ENCODE results near the gene LONP1.

Gene LONP1

DNA sequence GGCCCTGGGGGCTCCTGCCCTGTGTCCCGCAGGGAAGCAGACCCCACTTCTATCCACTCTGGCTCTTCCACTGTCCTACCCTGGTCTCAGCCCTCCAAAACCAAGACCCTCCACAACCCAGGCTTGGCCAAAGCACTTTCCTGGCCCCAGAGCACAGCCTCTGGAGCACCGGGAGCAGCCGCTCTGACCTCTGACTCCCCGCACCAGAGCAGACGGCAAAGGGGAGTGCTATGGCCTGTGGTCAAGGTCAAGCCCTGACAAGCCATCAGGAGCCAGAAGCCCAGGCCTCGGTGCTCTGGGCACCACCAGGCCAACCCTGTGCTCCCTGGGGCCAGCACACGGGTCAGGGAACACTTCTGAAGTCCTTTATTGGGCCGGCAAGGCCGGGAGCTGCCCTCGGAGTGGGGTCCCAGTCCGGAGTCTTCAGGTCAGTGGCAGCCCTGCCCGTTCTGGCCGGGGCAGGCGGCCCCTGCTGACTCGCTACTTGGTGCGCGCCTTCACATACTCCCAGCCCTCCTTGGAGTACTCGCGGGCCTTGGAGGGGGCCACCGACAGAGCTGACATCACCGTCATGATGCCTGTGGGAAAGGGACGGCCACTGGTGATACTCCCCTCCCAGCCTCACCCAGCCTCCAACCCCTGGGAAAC lies 41.8 kb downstream of the LONP1 start:
- DNase-seq (ENCODE audit: low spot score) = no peak

GRCh38 chr19:5677580-5677979 lies 42.4 kb downstream of the LONP1 start:
- no peak for DNase-seq (ENCODE audit: low spot score)

- no peak for DNase-seq (ENCODE audit: low spot score)
Observed at GRCh38 chr19:5677136-5677535, 42.8 kb downstream of the LONP1 start.

DNA sequence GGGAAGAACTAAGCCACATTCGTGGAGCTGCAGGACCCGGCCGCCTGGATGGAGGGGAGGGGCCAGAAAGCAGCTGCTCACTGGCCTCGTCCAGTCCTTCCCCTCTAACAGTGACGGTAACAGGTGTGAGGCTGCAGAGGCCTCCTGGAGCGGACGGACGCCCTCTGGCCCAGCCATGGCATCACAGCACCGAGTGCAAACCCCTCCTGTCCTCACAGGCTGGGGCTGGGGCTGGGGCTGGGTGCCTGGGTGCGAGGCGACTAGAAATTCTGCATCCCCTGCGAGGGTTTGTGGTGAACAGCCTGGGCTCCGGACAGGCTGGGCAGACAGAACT lies 43.2 kb downstream of the LONP1 start:
- DNase-seq (ENCODE audit: low spot score) = no peak

DNA sequence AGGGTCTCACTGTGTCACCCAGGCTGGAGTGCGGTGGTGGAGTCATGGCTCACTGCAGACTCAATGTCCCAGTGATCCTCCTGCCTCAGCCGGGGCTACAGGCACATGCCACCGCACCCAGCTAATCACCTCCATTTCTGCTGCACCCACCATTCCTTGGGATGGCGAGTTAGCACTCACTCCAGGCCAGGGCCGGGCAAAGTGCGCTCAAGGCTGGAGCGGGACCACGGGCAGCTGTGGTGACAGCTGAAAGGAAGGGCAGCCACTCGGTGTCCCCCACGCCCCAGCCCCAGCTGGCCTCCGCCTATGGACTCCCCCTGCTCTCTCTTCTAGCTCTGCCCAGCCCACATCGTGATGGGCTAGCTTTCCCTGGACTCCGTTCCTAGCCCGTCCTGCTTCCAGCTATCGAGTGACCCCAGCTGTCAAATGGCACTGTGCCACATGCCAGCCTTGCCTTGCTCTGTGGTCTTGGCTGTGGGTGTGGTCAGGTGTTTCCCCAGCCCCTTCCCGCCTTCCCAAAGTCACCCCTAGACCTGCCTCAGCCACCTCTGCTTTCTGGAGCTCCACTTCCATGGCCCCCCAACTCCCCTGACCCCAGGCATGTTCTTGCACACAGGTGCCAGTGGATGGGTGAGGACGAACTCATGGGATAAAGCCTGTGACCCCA lies 43.7 kb downstream of the LONP1 start:
- DNase-seq (ENCODE audit: low spot score) = no peak

- DNase-seq (ENCODE audit: low spot score) = no peak
Observed at GRCh38 chr19:5674714-5675113, 45.2 kb downstream of the LONP1 start.

- DNase-seq (ENCODE audit: low spot score) = no peak
Observed at GRCh38 chr19:5673752-5674151, 46.2 kb downstream of the LONP1 start.

DNA sequence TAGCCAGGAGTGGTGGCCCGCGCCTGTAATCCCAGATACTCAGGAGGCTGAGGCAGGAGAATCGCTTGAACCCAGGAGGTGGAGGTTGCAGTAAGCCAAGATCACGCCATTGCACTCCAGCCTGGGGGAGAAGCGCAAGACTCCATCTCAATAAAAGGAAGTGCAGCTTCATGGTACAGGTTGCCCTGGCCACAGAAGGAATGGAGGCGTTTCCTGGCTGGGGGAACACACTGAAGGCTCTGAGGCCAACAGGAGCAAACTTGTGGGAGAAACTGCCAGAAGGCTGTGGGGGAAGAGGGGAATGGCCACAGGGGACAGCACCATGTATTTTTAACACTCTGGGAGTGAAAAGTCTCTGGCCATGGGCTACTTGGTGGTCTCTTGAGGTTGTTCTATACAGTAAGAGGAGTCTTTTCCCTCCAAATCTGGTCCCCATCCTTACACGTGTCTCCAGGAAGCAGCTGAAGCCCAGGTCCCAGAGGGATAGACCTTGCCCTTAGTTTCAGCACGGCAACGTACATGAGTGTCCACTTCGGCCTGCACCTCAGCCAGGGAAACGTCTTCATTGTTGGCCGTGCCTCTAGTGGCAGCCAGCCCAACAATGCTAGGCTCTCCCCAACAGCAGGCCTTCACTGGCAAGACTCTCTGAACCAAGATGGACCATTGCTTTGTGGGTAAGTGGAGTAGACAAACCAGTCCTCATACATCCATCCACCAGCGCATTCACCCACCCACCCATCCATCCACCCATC lies 47.1 kb downstream of the LONP1 start:
- no peak for DNase-seq (ENCODE audit: low spot score)

DNA sequence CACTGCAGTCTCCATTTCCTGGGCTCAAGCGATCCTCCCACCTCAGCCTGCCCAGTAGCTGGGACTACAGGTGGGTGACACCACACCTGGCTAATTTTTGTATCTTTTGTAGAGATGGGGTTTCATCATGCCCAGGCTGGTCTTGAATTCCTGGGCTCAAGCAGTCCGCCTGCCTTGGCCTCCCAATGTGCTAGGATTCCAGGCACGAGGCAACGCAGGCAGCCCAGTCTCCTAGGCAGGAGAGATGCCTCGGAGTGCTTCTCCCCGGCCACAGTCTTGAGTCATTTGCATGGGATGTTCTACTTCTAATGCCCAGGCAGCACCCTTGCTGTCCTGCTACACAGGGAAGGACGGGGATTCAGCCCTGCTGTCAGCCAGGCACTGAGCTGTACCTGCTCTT lies 48.3 kb downstream of the LONP1 start:
- no peak for DNase-seq (ENCODE audit: low spot score)

GRCh38 chr19:5669212-5669611 lies 50.7 kb downstream of the LONP1 start:
- no peak for DNase-seq (ENCODE audit: low spot score)

DNA sequence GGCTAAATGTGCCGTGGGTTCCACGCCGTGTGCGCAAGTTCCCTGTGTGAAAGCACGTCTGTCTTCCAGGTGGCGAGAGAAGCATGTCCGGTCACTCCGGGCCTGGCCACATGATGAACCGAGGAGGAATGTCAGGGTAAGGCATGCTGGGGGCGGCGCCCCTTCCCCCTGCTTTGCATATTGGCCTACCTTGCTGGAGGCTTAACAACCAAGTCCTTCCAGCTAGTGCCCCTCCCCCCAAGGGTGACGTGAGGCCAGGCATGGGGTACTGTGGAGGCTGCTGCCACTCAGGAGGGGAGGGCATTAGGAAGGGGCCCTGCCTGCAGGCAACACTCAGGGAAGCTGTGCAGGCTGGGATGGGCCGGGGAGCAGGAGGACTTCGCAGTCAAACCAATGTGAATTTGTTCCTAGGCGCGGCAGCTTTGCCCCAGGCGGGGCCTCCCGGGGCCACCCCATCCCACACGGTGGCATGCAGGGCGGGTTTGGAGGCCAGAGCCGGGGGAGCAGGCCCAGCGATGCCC lies 52.1 kb downstream of the LONP1 start:
- no peak for DNase-seq (ENCODE audit: low spot score)

GRCh38 chr19:5666921-5667610 lies 52.9 kb downstream of the LONP1 start:
- DNase-seq (ENCODE audit: low spot score) = no peak

DNA sequence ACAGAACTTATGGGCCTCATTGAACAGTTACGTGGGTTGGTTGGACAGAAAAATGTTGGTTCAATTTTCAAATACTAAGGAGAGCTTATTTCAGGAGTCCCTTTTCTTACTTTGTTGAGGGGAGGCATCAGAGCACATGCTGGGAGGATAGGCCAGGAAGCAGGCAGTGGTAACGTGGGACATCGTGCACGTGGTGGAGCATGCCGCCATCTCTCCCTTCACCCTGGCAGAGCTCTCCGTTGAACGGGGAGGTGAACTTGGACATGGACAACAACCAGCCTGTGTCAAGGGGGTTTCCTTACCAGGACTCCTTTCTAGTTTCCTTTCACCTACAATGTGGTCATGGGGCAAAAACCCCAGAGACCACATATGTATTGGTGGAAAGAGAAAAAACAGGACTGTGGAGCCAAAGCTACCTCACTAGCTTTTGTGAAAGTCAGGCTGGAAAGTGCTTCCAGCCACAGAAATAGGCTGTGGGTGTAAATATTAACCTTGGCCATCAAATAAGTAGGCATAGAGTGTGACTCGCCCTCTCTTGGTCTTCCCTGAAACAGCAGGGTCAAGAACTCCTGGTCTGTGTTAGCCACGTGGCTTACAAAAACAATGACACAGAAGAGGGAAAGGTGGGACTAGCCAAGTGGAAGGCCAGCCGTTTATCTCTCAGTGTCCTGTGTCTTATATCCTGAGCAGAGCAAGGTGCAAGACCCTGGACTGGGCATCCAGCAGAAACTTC lies 54.0 kb downstream of the LONP1 start:
- no peak for DNase-seq (ENCODE audit: low spot score)

GRCh38 chr19:5664515-5664914 lies 55.4 kb downstream of the LONP1 start:
- no peak for DNase-seq (ENCODE audit: low spot score)

- no peak for DNase-seq (ENCODE audit: low spot score)
Observed at GRCh38 chr19:5663904-5664303, 56.0 kb downstream of the LONP1 start.

GRCh38 chr19:5661483-5661882 lies 58.5 kb downstream of the LONP1 start:
- DNase-seq (ENCODE audit: low spot score) = no peak

- DNase-seq (ENCODE audit: low spot score) = no peak
Observed at GRCh38 chr19:5655412-5655811, 64.5 kb downstream of the LONP1 start.

GRCh38 chr19:5654931-5655330 lies 65.0 kb downstream of the LONP1 start:
- DNase-seq (ENCODE audit: low spot score) = no peak

DNA sequence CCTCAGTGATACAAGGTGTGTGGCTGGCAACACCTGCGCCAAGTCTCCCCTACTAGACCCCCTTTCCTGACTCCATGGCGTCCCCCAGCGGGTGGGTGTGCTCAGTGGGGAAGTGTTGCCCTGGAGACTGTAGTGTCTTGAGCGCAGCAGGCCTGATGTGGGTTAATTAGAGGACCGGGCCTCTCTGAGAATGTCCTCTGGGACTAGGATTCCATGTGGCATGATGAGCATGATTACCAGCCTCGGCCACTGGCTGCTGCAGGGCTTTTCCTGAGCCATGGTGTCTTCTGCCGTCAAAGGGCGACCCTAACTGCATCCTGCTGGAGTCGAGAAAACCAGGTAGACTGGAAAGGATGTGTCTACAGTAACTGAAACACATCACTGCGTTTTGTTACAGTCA lies 67.7 kb downstream of the LONP1 start:
- no peak for DNase-seq (ENCODE audit: low spot score)

DNA sequence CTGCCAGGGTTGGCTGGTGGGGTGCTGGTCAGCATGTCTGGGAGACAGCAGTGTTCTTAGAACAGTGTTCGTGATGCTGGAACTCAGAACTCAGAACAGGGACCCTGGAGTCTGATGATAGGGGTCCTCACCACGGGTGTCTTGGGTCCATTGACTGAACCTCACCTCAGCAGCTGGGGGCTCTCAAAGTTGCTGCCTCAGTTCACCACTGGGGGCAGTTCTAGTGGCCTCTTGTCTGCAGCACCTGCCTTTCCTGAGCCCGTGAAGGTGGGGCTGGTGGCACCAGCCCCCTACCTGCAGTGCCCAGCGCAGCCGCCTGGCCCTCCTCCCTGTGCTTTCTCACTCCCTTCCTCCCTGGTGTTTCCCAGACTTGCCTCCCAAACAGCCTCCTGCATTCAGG lies 68.6 kb downstream of the LONP1 start:
- DNase-seq (ENCODE audit: low spot score) = no peak

GRCh38 chr19:5648464-5648863 lies 71.5 kb downstream of the LONP1 start:
- no peak for DNase-seq (ENCODE audit: low spot score)

- DNase-seq (ENCODE audit: low spot score) = no peak
Observed at GRCh38 chr19:5646703-5647102, 73.2 kb downstream of the LONP1 start.

Measured in kidney capillary endothelial cell (primary cell).